NOMO-1 (cell line): ENCODE data around the gene RCOR1.

Experiments used
- DNase-seq, 2 experiments: peaks; one replicate each; lab custom pipeline; 2025; ENCODE audit not compliant: unreplicated experiment in 2 of 2; lab: John Stamatoyannopoulos, UW

RCOR1 gene

GRCh38 chr14:102668291-102668873, 75.9 kb downstream of the RCOR1 start:
- no peak for DNase-seq

DNA sequence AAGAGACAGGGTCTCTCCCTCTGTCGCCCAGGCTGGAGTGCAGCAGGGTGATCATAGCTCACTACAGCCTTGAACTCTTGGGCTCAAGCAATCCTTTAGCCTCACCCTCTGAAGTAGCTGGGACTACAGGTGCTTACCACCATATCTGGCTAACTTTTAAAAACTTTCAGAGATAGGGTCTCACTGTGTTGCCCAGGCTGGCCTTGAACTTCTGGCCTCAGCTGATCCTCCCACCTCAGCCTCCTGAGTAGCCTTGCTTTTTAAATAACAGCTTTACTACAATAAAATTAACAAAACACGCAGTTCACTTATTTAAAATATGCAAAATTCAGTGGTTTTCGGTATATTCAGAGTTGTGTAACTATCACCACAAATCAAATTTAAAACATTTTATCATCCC, 79.0 kb downstream of the RCOR1 start:
- DNase-seq: no peak

- DNase-seq: no peak
Measured at GRCh38 chr14:102672410-102672960, 80.0 kb downstream of the RCOR1 start.

GRCh38 chr14:102675396-102675795, 82.9 kb downstream of the RCOR1 start:
- no peak for DNase-seq

GRCh38 chr14:102678394-102678793, 85.9 kb downstream of the RCOR1 start:
- DNase-seq: no peak

DNA sequence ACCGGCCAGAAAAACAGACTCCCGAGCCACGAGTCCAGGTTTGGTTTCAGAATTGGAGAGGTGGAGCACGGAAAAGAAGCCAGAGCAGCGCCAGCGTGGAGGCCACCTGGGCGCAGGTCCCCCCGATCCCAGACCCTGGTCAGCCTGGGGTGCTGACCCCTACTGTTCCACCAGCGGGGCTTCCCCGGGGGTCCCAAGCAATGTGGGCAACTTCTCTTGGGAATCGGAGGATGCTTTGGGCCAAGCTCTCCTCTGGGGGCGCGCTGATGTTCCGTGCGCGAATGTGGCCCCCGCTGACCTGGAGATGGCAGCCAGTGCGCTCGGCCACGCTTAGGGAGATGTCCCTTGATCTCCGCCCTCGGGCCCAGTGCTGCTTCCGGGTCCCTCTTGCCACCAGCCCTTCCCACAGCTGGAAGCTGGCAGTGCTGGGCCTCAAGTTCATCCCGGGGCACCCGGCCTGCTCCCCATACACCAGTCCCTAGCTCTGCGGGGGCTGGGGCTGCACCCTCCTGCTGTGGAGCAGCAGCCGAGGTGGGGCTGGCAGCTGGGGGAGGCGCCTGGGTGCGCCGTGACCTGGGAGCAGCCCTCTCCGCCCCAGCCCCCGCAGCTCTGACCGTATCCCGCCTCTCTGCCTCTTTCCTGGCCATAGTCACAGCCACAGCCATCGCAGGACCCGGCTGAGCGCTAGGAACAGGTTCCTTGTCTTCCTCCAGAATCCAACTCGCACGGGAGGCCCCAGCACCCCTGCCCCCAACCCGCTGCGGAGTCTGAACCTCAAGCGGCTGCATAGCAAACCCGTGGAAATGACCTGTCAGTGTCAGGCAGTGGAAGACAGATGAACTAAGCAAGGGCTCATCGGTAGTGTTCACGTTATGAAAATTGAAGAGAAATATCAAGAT, 91.2 kb downstream of the RCOR1 start:
- no peak for DNase-seq

DNA sequence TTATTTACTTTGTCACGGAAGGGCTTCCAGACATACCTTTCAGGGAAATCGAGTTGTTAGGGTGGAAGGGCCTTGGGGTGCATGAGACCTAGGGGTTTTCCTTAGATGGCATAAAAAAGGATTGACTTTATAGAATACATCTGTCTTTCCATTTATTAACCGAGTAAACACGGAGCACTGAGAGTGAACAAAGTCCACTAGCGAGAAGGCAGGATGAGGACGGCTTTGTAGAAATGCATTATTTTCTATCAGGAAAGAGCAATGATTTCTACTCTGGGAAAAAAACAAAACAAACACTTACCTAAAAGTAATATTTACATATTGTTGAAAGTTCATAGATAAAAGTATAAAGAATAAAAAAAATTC, 91.8 kb downstream of the RCOR1 start:
- no peak for DNase-seq

DNA sequence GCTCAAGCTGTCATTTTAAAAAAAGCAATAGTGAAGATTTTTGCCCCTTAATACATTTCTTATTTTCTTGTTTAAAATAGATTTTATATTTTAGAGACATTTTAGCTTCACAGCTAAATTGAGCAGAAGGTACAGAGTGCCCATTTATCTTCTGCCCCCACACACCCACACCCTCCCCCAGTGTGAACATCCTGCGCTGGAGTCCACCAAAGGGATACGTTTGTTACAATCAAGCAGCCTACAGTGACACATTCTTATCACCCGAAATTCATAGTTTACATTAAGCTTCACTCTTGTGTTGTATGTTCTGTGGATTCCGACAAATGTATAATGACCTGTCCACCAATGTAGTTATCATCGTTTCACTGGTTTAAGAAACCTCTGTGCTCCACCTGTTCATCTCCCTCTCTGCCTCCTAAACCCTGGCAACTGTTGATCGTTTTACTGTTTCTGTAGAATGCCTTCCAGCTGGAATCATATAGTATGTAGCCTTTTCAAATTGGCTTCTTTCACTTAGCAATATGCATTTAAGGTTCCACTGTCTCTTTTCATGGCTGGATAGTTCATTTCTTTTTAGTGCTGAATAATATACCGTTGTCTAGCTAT, 93.8 kb downstream of the RCOR1 start:
- no peak for DNase-seq

GRCh38 chr14:102688290-102688689, 95.8 kb downstream of the RCOR1 start:
- peak; percentile 67 to 96 for DNase-seq

DNA sequence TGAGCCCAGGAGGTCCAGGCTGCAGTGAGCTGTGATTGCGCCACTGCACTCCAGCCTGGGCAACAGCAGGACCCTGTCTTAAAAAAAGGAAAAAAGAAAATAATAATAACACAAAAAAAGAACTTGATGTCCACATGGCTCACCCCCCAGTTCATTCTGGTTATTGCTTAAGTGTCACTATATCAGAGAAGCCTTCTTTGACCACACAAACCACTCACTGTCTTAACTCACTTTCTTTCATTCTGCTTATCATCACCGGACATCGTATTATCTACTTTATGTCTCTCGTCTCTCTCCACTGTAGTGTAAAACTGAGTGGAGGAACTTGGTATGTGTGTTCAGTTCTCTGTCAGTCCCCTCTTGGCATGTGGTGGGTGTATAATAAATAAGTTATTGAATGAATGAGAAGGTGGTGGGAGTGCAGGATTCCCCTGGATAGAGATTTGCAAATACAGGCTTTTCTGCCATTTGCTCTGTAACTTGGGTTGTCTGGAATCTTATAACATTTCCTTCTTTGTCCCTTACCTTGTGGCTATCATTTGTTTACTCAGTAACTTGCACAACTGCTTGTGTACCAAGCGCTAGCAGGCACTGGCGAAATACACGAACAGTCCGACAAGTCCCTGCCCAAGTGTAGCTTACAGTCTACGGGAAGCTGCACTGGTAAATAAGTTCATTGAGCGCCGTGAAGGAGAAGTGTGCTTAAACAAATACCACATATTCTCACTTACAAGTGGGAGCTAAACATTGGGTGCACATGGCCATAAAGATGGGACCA, 98.2 kb downstream of the RCOR1 start:
- DNase-seq: peak; percentile 2 to 7

- DNase-seq: no peak
Measured at GRCh38 chr14:102691763-102692162, 99.3 kb downstream of the RCOR1 start.

DNA sequence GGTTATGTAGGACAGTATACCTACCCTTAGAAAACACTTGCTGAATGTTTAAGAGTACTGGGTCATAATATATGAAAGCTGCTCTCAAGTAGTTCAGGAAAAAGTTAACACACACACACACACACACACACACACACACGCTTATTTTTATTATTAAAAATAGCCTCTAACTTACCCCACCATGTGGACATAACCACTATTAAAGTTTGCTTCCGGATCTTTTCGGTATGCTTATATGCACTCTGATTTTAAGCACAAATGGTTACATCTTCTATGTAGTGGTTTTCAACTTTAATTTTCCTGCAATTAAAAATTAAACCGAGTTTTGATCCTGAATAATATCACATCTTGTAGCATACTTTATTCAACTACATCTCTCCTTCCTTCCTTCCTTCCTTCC, 99.9 kb downstream of the RCOR1 start:
- no peak for DNase-seq

- DNase-seq: no peak
Measured at GRCh38 chr14:102693006-102693755, 100.7 kb downstream of the RCOR1 start.

DNA sequence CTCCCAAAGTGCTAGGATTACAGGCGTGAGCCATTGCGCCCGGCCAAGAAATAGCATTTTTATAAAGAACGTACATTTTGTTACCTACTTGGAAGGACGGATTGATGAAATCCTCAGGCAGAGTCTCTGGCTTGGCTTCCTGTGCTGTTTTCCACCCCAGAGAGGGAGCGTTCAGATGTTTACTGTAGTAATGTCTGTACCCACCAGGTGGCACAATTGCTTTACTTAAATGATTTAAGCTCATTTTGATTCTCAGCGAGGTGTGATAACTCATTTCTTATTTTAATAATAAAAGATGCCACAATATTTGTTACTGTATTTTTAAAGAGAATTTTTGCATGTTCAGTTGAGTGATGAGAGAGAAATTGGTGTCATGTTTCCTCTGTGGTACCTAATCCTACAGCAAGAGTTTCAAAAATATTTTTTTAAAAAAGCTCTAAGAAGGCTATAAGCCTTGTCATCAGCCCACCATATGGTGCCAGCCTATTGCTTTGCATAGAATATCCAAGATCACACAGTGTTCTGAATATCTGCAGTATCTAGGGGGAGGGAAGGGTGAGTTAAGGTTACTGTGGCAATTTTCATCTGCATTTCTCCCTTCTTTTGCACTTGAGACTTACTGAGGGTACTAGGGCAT, 102.2 kb downstream of the RCOR1 start:
- peak; percentile 27 to 52 for DNase-seq

- DNase-seq: no peak
Measured at GRCh38 chr14:102695167-102695555, 102.7 kb downstream of the RCOR1 start.

DNA sequence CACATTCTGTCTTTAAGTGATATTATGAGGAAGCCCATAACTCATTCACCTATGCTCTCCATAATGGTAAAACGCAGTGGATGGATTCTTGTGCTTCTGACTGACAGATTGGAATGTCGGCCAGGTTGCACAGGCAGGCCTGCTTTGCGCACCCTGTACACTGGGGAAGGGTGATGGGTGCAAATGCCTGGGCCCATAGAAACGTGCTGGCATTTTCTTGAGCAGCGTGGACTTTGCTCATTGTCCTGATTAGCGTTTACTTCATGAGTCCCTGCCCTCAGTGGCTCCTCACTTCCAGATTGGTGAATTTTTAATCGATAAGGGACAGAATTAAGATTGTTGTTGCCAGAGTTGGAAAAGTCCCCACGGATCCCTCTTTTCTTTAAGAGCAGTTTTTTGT, 103.9 kb downstream of the RCOR1 start:
- DNase-seq: no peak

- no peak for DNase-seq
Measured at GRCh38 chr14:102696856-102697495, 104.5 kb downstream of the RCOR1 start.

DNA sequence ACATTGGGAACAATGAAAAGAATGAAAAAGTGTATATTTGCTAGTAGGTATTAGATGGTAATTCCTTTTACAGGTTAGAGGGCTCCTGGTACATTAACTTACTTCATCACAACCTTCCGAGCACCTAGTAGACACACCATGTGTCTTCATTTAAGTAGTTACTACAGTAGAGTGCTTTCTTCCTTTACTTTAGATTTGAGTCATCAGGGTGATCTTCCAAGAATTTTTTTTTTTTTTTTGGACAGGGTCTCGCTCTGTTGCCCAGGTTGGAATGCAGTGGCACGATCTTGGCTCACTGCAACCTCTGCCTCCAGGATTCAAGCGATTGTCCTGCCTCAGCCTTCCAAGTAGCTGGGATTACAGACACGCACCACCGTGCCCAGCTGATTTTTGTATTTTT, 105.1 kb downstream of the RCOR1 start:
- DNase-seq: no peak

GRCh38 chr14:102699416-102700110, 107.1 kb downstream of the RCOR1 start:
- DNase-seq: no peak
